ENCODE measurements around the gene CTNNBL1.

DNA sequence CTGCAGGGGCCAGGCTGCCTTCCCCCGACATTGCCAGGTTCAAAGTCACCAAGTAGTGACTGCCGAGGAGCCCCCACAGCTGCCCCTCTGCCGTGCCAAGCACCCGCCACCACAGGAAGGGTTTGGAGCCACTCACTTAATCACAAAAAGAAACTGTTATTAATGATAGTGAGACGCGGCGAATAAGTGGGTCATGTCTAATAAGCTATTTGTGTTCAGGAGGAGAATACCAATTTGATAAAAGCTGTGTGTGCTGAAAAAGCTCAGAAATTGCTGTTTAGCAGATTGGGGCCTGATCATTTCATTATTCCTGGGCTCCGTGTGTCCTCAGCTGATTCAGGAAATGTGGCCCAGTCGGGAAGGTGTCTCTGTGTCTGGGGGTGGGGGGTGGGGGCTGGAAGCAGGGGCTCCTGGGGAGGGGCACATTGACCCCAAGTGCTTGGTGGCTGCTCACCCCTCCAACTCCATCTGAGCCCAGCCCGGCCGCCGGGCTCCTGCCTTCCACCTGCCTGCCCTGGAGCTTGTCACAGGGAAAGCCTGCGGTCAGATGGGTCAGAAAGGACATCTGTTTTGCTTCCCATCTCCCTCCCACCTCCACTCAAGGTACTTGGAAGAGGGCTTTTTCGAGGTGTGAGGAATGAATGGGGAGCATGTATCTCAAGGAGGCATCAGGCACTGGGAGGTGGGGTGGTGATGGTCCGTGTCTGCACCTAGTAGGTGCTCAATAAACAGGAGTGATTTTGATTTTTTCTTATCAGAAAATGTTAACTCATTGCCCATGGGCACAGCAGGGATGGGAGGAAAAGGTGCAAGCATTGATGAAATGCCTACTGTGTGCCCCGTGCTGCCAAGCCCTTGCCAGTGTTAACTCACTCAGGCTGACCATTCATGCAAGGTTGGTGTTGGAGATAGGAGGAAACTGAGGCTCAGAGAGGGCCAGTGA is 212.1 kb downstream of the CTNNBL1 start:
- TF ChIP-seq, protein P1, sequence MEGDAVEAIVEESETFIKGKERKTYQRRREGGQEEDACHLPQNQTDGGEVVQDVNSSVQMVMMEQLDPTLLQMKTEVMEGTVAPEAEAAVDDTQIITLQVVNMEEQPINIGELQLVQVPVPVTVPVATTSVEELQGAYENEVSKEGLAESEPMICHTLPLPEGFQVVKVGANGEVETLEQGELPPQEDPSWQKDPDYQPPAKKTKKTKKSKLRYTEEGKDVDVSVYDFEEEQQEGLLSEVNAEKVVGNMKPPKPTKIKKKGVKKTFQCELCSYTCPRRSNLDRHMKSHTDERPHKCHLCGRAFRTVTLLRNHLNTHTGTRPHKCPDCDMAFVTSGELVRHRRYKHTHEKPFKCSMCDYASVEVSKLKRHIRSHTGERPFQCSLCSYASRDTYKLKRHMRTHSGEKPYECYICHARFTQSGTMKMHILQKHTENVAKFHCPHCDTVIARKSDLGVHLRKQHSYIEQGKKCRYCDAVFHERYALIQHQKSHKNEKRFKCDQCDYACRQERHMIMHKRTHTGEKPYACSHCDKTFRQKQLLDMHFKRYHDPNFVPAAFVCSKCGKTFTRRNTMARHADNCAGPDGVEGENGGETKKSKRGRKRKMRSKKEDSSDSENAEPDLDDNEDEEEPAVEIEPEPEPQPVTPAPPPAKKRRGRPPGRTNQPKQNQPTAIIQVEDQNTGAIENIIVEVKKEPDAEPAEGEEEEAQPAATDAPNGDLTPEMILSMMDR (IDR thresholded peaks at IDR 0.05): no peak
- TF ChIP-seq CREM (CRISPR knock-in tag; IDR thresholded peaks at IDR 0.05) (no peak), ZNF263 (CRISPR knock-in tag; IDR thresholded peaks at IDR 0.05; ENCODE audit: low read depth) (no peak), NFYB (CRISPR knock-in tag; conservative IDR thresholded peaks at IDR 0.05; ENCODE audit: low read depth) (no peak), CREB1 (CRISPR knock-in tag; IDR thresholded peaks at IDR 0.05) (no peak)
